Peyer's patch (tissue), 4 donors: ENCODE data around the gene NPM1.

Experiments
- CTCF ChIP-seq, 6 experiments: fragments of 450-650 bp in 4 of 6; fragments of 200-600 bp in 2 of 6; sonication (generic) in 1 of 6; IDR thresholded peaks; one replicate each; pipeline ENCODE4 v1.5.1; 2017 to 2019; ENCODE audit warnings: antibody characterized with exemption in 6 of 6, mild to moderate bottlenecking in 3 of 6, moderate library complexity in 1 of 6
- POLR2A ChIP-seq, 2 donors: fragments of 450-650 bp; IDR thresholded peaks; one replicate each; pipeline ENCODE4 v1.5.1; 2017; ENCODE audit warnings: antibody characterized with exemption in 2 of 2, mild to moderate bottlenecking in 2 of 2, moderate library complexity in 2 of 2

- no peak for TF ChIP-seq CTCF (IDR thresholded peaks at IDR 0.05)
- TF ChIP-seq POLR2A (IDR thresholded peaks at IDR 0.05) = no peak
Observed at GRCh38 chr5:171433352-171433698, 45.7 kb downstream of the NPM1 start.
